OCI-LY7 (cell line): Measurements from ENCODE around the gene CHD8.

Source experiments
- CTCF ChIP-seq: fragments of 200-600 bp; sonication (generic); conservative IDR thresholded peaks from 2 replicates; pipeline ENCODE4 v1.5.1; 2014; ENCODE audit warnings: mild to moderate bottlenecking, antibody characterized with exemption, low read length, moderate library complexity, mixed read lengths
- EZH2phosphoT487 ChIP-seq: fragments of 200-600 bp; sonication (generic); IDR thresholded peaks from 2 replicates; pipeline ENCODE4 v1.6.1; 2018; ENCODE audit warnings: low read depth, borderline replicate concordance, mild to moderate bottlenecking, mixed run types, antibody characterized with exemption, low read length, moderate library complexity, mixed read lengths

GRCh38 chr14:21399311-21399870 is 56.5 kb downstream of the CHD8 start:
- no peak for TF ChIP-seq CTCF
- TF ChIP-seq EZH2phosphoT487, result no peak
